ENCODE measurements around the gene CTIF.

The CTIF gene

GRCh38 chr18:48902023-48902855 lies 363.4 kb downstream of the CTIF start:
- DNase-seq = no peak
- ATAC-seq = no peak

- DNase-seq (no peak), ATAC-seq (no peak)
Observed at GRCh38 chr18:48902856-48903601, 364.2 kb downstream of the CTIF start.

- DNase-seq = no peak
- no peak for ATAC-seq
Observed at GRCh38 chr18:48904091-48904490, 365.3 kb downstream of the CTIF start.

- ATAC-seq (no peak), DNase-seq (no peak)
Observed at GRCh38 chr18:48904847-48905394, 366.1 kb downstream of the CTIF start.

GRCh38 chr18:48905513-48905912 lies 366.7 kb downstream of the CTIF start:
- no peak for DNase-seq
- ATAC-seq = no peak

- ATAC-seq = no peak
Observed at GRCh38 chr18:48908916-48909315, 370.1 kb downstream of the CTIF start.

GRCh38 chr18:48909721-48910120 lies 370.9 kb downstream of the CTIF start:
- no peak for DNase-seq
- peak; percentile 63 for ATAC-seq

More at GRCh38 chr18:48908916-48909315, 370.1 kb downstream of the CTIF start:
- no peak for DNase-seq

- ATAC-seq = no peak
- DNase-seq = no peak
Observed at GRCh38 chr18:48910972-48911545, 372.2 kb downstream of the CTIF start.

Data from stimulated activated naive CD8-positive, alpha-beta T cell treated with anti-CD3 and anti-CD28 coated beads, Interleukin-15, Interleukin-2, amounts not matched to agents 100 U/mL and 50 U/mL, for 24 hours (primary cell).